GM23248 (cell line): ENCODE measurements around the gene IPO13. TPM values are rescaled to one million over a fixed set of nuclear protein-coding genes. Genes with fewer than 3 reads are reported as not detected.

Experiments used
- DNase-seq: peaks from one replicate; pipeline ENCODE4 v3.0.0-alpha.2; 2015
- H2AFZ ChIP-seq: fragments of 200-600 bp; sonication (generic); 2 replicates; pipeline ENCODE4 v1.6.1; 2016; ENCODE audit warnings: antibody characterized with exemption
- H3F3A ChIP-seq: fragments of 200-600 bp; sonication (generic); 2 replicates; pipeline ENCODE4 v1.6.1; 2016; ENCODE audit warnings: mild to moderate bottlenecking, antibody characterized with exemption, mixed run types; ENCODE audit not compliant: insufficient read depth
- H3K27ac ChIP-seq: fragments of 200-600 bp; sonication (generic); 2 replicates; pipeline ENCODE4 v1.5.1; 2016; ENCODE audit warnings: mild to moderate bottlenecking
- H3K27me3 ChIP-seq: fragments of 200-600 bp; sonication (generic); replicated peaks from 2 replicates; pipeline ENCODE4 v1.6.1; 2016; ENCODE audit warnings: mild to moderate bottlenecking; ENCODE audit not compliant: insufficient read depth
- H3K36me3 ChIP-seq: fragments of 200-600 bp; sonication (generic); 2 replicates; pipeline ENCODE4 v1.6.1; 2016; ENCODE audit warnings: low read depth, mild to moderate bottlenecking
- H3K4me1 ChIP-seq: fragments of 200-600 bp; sonication (generic); 2 replicates; pipeline ENCODE4 v1.6.1; 2016; ENCODE audit warnings: mild to moderate bottlenecking; ENCODE audit not compliant: insufficient read depth
- H3K4me2 ChIP-seq: fragments of 200-600 bp; sonication (generic); one replicate; pipeline ENCODE4 v1.6.1; 2016; ENCODE audit warnings: mild to moderate bottlenecking; ENCODE audit not compliant: unreplicated experiment
- H3K4me3 ChIP-seq: fragments of 200-600 bp; sonication (generic); 2 replicates; pipeline ENCODE4 v1.5.1; 2016; ENCODE audit warnings: mild to moderate bottlenecking
- H3K79me2 ChIP-seq: fragments of 200-600 bp; sonication (generic); 2 replicates; pipeline ENCODE4 v1.6.1; 2016; ENCODE audit warnings: mild to moderate bottlenecking; ENCODE audit not compliant: insufficient read depth
- H3K9ac ChIP-seq: fragments of 200-600 bp; sonication (generic); 2 replicates; pipeline ENCODE4 v1.6.1; 2016; ENCODE audit warnings: mild to moderate bottlenecking
- H3K9me2 ChIP-seq: fragments of 200-600 bp; sonication (generic); 2 replicates; pipeline ENCODE4 v1.6.1; 2016; ENCODE audit warnings: mixed run types, mild to moderate bottlenecking, moderate library complexity; ENCODE audit not compliant: insufficient read depth
- H3K9me3 ChIP-seq: fragments of 200-600 bp; sonication (generic); one replicate; pipeline ENCODE4 v1.6.1; 2017; ENCODE audit warnings: low read depth
- H4K20me1 ChIP-seq: fragments of 200-600 bp; sonication (generic); 2 replicates; pipeline ENCODE4 v1.6.0; 2016; ENCODE audit not compliant: insufficient read depth
- EZH2 ChIP-seq: fragments of 200-600 bp; sonication (generic); IDR thresholded peaks from 2 replicates; pipeline ENCODE4 v1.6.1; 2018; ENCODE audit warnings: antibody characterized with exemption, mild to moderate bottlenecking; ENCODE audit not compliant: insufficient read depth, poor library complexity, severe bottlenecking
- EZH2phosphoT487 ChIP-seq: fragments of 200-600 bp; sonication (generic); IDR thresholded peaks from 2 replicates; pipeline ENCODE4 v1.6.1; 2018; ENCODE audit warnings: antibody characterized with exemption, moderate library complexity, mild to moderate bottlenecking, low read depth; ENCODE audit not compliant: insufficient read depth
- WGBS, 2 experiments: methylation state at CpG; one replicate each; pipeline ENCODE4 v1.1.6; 2015 to 2017; ENCODE audit warnings: low lambda C conversion rate in 2 of 2, low coverage in 1 of 2; ENCODE audit errors: missing lambda C conversion rate in 2 of 2; 5-methylcytosine and 5-hydroxymethylcytosine counted together
- in situ Hi-C: fragments of 300-500 bp; cut with MboI; formaldehyde crosslinking; loops from 2 replicates; pipeline ENCODE4 v1.15.0; 2020
- polyA plus RNA-seq: library from polyadenylated mRNA; unstranded; fragments of >200 nt; fragmentation: Nextera tagmentation; extraction: Ambion mirVana; gene quantifications from 2 replicates; pipeline ENCODE4 v1.2.1, GENCODE V29; 2016
- total RNA-seq: library from RNA; depleted of rRNA; stranded (reverse); fragments of >200 nt; shearing (Covaris generic); gene quantifications from 2 replicates; pipeline ENCODE4 v1.2.3, GENCODE V29; 2014

IPO13 gene
- total and polyA plus RNA-seq, 2 experiments from 2014 or later: 21.0 to 29.4 TPM

DNA sequence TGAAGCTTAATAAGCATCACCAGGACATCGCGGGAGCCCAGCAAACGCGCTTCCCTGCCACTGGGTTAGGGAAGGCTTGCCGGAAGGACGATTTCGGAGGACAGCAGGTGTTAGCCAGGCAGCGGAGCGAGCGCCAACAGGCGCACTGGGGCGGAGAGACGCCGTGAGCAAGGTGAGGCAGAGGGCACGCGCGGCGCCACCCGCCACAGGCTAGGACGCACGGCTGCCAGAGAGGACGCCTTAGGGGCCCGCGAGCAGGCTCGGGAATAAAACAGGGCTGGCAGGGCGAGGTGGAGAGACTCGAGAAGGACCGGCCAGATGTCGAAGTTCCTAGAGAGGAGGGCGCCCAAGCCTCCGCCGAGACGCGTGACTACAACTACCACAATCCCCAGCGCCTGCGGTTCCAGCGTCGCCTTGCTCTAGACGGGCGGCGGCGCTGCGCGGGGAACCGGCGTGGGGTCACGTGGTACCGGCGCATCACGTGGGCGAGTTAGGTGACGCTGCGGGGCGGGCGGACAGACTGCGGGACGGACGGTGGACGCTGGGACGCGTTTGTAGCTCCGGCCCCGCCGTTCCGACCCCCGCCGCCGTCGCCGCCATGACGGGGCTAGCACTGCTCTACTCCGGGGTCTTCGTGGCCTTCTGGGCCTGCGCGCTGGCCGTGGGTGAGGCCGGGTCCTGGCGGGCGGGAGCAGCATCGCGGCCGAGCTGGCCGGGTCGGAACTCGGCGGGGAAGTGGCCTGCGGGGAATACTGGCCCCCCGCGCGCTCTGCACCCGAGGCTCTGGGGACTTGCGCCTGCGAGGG is 27.9 kb downstream of the IPO13 start, which contains the start of gene ATP6V0B:
ATP6V0B (plus strand) TSS at position 518 of the 806 bp plus-strand sequence; CDS start at position 599, 81 bp downstream.
- Histone ChIP-seq H3K36me3 (peaks cover 10% of the 10 kb centered on the region; the same call in 1 of the 2 replicates), H3K79me2 (peaks cover 58% of the 10 kb centered on the region), H3K27me3 (no peaks in the 10 kb centered on the region), H3K4me2 (peak within 1 kb of the TSS; percentile 96), H3K4me3 (peak within 1 kb of the TSS; percentile 95), H4K20me1 (no peaks in the 10 kb centered on the region), H2AFZ (peak within 1 kb of the TSS; percentile 87), H3F3A (peaks cover 14% of the 10 kb centered on the region; the same call in 1 of the 2 replicates), H3K9me2 (no peaks in the 10 kb centered on the region), H3K4me1 (peaks cover 24% of the 10 kb centered on the region; the same call in 1 of the 2 replicates), H3K9me3 (no peaks in the 10 kb centered on the region), H3K27ac (peak within 1 kb of the TSS; percentile 77), H3K9ac (peak within 1 kb of the TSS; percentile 96)
- TF ChIP-seq EZH2 (no peak), EZH2phosphoT487 (no peak)
- 2 to 3% methylated on average over 49 to 77 of the region's 93 CpGs for WGBS, 2 experiments
- DNase-seq: peak; percentile 99
- in situ Hi-C loops: no loop called here

- WGBS, 2 experiments: 2 to 5% methylated on average over 24 to 33 of the region's 34 CpGs
These were observed 28.7 kb downstream of the IPO13 start for GRCh38 chr1:43975249-43975961.

GRCh38 chr1:43976045-43976444 is 29.3 kb downstream of the IPO13 start:
- peaks cover 14% of the 10 kb centered on the region; the same call in 1 of the 2 replicates for H3F3A ChIP-seq
- DNase-seq: no peak
- 64 to 65% methylated on average over 4 of the region's 4 CpGs for WGBS, 2 experiments
- no peak overlapping the region for H2AFZ ChIP-seq
- no peaks in the 10 kb centered on the region for H3K9me3 ChIP-seq
- no peaks in the 10 kb centered on the region for H4K20me1 ChIP-seq
- in situ Hi-C loops: no loop called here
- H3K27ac ChIP-seq: no peak overlapping the region
- H3K4me2 ChIP-seq: peak overlapping the region; percentile 96
- no peaks in the 10 kb centered on the region for H3K9me2 ChIP-seq
- peaks cover 10% of the 10 kb centered on the region; the same call in 1 of the 2 replicates for H3K36me3 ChIP-seq
- TF ChIP-seq EZH2 (no peak), EZH2phosphoT487 (no peak)
- H3K27me3 ChIP-seq: no peaks in the 10 kb centered on the region
- H3K4me3 ChIP-seq: peak overlapping the region; percentile 95
- peaks cover 63% of the 10 kb centered on the region for H3K79me2 ChIP-seq
- peak overlapping the region; percentile 96 for H3K9ac ChIP-seq
- peaks cover 28% of the 10 kb centered on the region for H3K4me1 ChIP-seq

More at GRCh38 chr1:43975249-43975961, 28.7 kb downstream of the IPO13 start:
- no peaks in the 10 kb centered on the region for H3K27me3 ChIP-seq
- H3K4me3 ChIP-seq: peak overlapping the region; percentile 95
- peak overlapping the region; percentile 96 for H3K9ac ChIP-seq
- no peak for TF ChIP-seq EZH2
- no peak for TF ChIP-seq EZH2phosphoT487
- H3K9me2 ChIP-seq: no peaks in the 10 kb centered on the region
- peak overlapping the region; percentile 87 for H2AFZ ChIP-seq
- no peaks in the 10 kb centered on the region for H4K20me1 ChIP-seq
- peaks cover 29% of the 10 kb centered on the region for H3K4me1 ChIP-seq
- peak overlapping the region; percentile 77 for H3K27ac ChIP-seq
- H3K36me3 ChIP-seq: peaks cover 10% of the 10 kb centered on the region; the same call in 1 of the 2 replicates
- in situ Hi-C loops: no loop called here
- H3K79me2 ChIP-seq: peaks cover 63% of the 10 kb centered on the region
- peak; percentile 67 for DNase-seq
- peaks cover 14% of the 10 kb centered on the region; the same call in 1 of the 2 replicates for H3F3A ChIP-seq
- no peaks in the 10 kb centered on the region for H3K9me3 ChIP-seq
- peak overlapping the region; percentile 96 for H3K4me2 ChIP-seq

- peaks cover 10% of the 10 kb centered on the region; the same call in 1 of the 2 replicates for H3K36me3 ChIP-seq
- H3K4me1 ChIP-seq: peaks cover 28% of the 10 kb centered on the region
- H3K4me2 ChIP-seq: peak overlapping the region; percentile 2
These were observed 30.1 kb downstream of the IPO13 start for GRCh38 chr1:43976890-43977289.

More at GRCh38 chr1:43976890-43977289, 30.1 kb downstream of the IPO13 start:
- in situ Hi-C loops: no loop called here
- H2AFZ ChIP-seq: no peak overlapping the region
- no peaks in the 10 kb centered on the region for H3K9me2 ChIP-seq
- DNase-seq: no peak
- peaks cover 66% of the 10 kb centered on the region for H3K79me2 ChIP-seq
- TF ChIP-seq EZH2: no peak
- no peak for TF ChIP-seq EZH2phosphoT487
- no peaks in the 10 kb centered on the region for H4K20me1 ChIP-seq
- H3K27me3 ChIP-seq: no peaks in the 10 kb centered on the region
- no peaks in the 10 kb centered on the region for H3K9me3 ChIP-seq
- H3F3A ChIP-seq: peaks cover 14% of the 10 kb centered on the region; the same call in 1 of the 2 replicates
- H3K4me3 ChIP-seq: no peak overlapping the region
- WGBS, 2 experiments: 90 to 92% methylated on average over 8 of the region's 8 CpGs
- H3K27ac ChIP-seq: no peak overlapping the region
- H3K9ac ChIP-seq: no peak overlapping the region
